B cell (primary cell): ENCODE data around the gene SOX13. TPM values are rescaled to one million over a fixed set of nuclear protein-coding genes. Genes with fewer than 3 reads are reported as not detected.

Experiments
- ATAC-seq: fragments of 200-7000 bp; cut with Tn5 transposase; one replicate; pipeline ENCODE4 v1.10.0; 2021; ENCODE audit warnings: low read depth, mild to moderate bottlenecking, moderate number of reproducible peaks, moderate library complexity
- CTCF ChIA-PET: fragments of 350-600 bp; sonication (Branson Sonifier 250); formaldehyde crosslinking; loops from one replicate; lab custom pipeline; 2021; ENCODE audit warnings: antibody characterized with exemption, inconsistent platforms; lab: Charles Lee
- POLR2A ChIA-PET: fragments of 350-600 bp; sonication (Branson Sonifier 250); formaldehyde crosslinking; loops from one replicate; lab custom pipeline; 2021; ENCODE audit warnings: antibody characterized with exemption; lab: Charles Lee
- DNase-seq: peaks from one replicate; pipeline ENCODE4 v3.0.0; 2013
- H2AFZ ChIP-seq: 2 replicates; pipeline ENCODE4 v1.6.1; 2012; ENCODE audit warnings: mild to moderate bottlenecking, low read depth, low read length; ENCODE audit not compliant: insufficient read depth, poor library complexity, severe bottlenecking
- H3K27ac ChIP-seq, 2 donors: 1 replicate in 1 of 2; 2 replicates in 1 of 2; pipeline ENCODE4 v1.5.1; 2012 to 2013; ENCODE audit warnings: low read length in 2 of 2, mild to moderate bottlenecking in 2 of 2, moderate library complexity in 1 of 2
- H3K27me3 ChIP-seq, 4 experiments: fragments of 200-600 bp in 1 of 4; sonication (generic) in 1 of 4; replicated peaks in 1 of 4; 1 replicate in 2 of 4; 2 replicates in 2 of 4; pipeline versions ENCODE4 v1.6.1 to v1.7.0; 2013 to 2016; ENCODE audit warnings: low read length in 3 of 4, mild to moderate bottlenecking in 2 of 4, mixed read lengths in 1 of 4, moderate library complexity in 1 of 4; ENCODE audit not compliant: insufficient read depth in 4 of 4, control insufficient read depth in 3 of 4; ENCODE audit errors: control extremely low read depth in 1 of 4
- H3K36me3 ChIP-seq, 2 experiments: replicated peaks in 1 of 2; 1 replicate in 1 of 2; 2 replicates in 1 of 2; pipeline versions ENCODE4 v1.6.1 to v1.7.1; 2013; ENCODE audit warnings: low read length in 1 of 2; ENCODE audit not compliant: insufficient read depth in 2 of 2, control insufficient read depth in 1 of 2; ENCODE audit errors: control extremely low read depth in 1 of 2, extremely low read depth in 1 of 2
- H3K4me1 ChIP-seq, 2 donors: fragments of 200-600 bp in 1 of 2; sonication (generic) in 1 of 2; 1 replicate in 1 of 2; 2 replicates in 1 of 2; pipeline versions ENCODE4 v1.5.1 to v1.6.1; 2013 to 2017; ENCODE audit warnings: low read length in 2 of 2; ENCODE audit not compliant: control insufficient read depth in 2 of 2, insufficient read depth in 2 of 2
- H3K4me2 ChIP-seq: replicated peaks from 2 replicates; pipeline ENCODE3; 2012; ENCODE audit warnings: mild to moderate bottlenecking, low read depth, low read length; ENCODE audit not compliant: poor library complexity, severe bottlenecking
- H3K4me3 ChIP-seq, 5 experiments: fragments of 200-600 bp in 1 of 5; sonication (generic) in 1 of 5; 1 replicate in 3 of 5; 2 replicates in 2 of 5; pipeline versions ENCODE4 v1.5.1 to v1.7.0; 2011 to 2016; ENCODE audit warnings: low read length in 4 of 5, mild to moderate bottlenecking in 4 of 5, low read depth in 2 of 5, control low read depth in 1 of 5, moderate library complexity in 1 of 5; ENCODE audit not compliant: insufficient read depth in 1 of 5; ENCODE audit errors: control extremely low read depth in 1 of 5, extremely low read depth in 1 of 5
- H3K79me2 ChIP-seq: fragments of 200-600 bp; sonication (generic); one replicate; pipeline ENCODE4 v1.6.0; 2016; ENCODE audit warnings: low read length; ENCODE audit not compliant: control insufficient read depth, insufficient read depth
- H3K9ac ChIP-seq: fragments of 200-600 bp; sonication (generic); 2 replicates; pipeline ENCODE4 v1.6.1; 2017; ENCODE audit warnings: mild to moderate bottlenecking, low read length, moderate library complexity
- H3K9me3 ChIP-seq, 3 donors: one replicate each; pipeline versions ENCODE4 v1.6.1 to v1.7.1; 2013; ENCODE audit warnings: low read length in 2 of 3; ENCODE audit not compliant: control insufficient read depth in 2 of 3, insufficient read depth in 1 of 3; ENCODE audit errors: control extremely low read depth in 1 of 3
- H4K20me1 ChIP-seq: 2 replicates; pipeline ENCODE4 v1.6.0; 2012; ENCODE audit warnings: mild to moderate bottlenecking, low read length; ENCODE audit not compliant: insufficient read depth, control insufficient read depth, poor library complexity, severe bottlenecking
- H3K27ac Mint-ChIP-seq: one replicate; pipeline ENCODE4 v1.8.0; 2021; ENCODE audit warnings: mixed read lengths
- H3K27me3 Mint-ChIP-seq: one replicate; pipeline ENCODE4 v1.8.0; 2021; ENCODE audit warnings: mixed read lengths
- H3K4me1 Mint-ChIP-seq: one replicate; pipeline ENCODE4 v1.8.0; 2021; ENCODE audit warnings: mixed read lengths
- H3K4me3 Mint-ChIP-seq: one replicate; pipeline ENCODE4 v1.8.0; 2021; ENCODE audit warnings: mixed read lengths
- H3K9me3 Mint-ChIP-seq: one replicate; pipeline ENCODE4 v1.8.0; 2022; ENCODE audit warnings: mixed read lengths; ENCODE audit not compliant: insufficient read depth
- CTCF ChIP-seq: fragments of 200-600 bp; IDR thresholded peaks from one replicate; pipeline ENCODE4 v1.8.0; 2022; ENCODE audit warnings: antibody characterized with exemption, mild to moderate bottlenecking
- EZH2 ChIP-seq: IDR thresholded peaks from 2 replicates; pipeline ENCODE4 v1.6.1; 2012; ENCODE audit warnings: borderline replicate concordance, low read depth, mild to moderate bottlenecking, moderate library complexity, low read length; ENCODE audit not compliant: insufficient read depth, poor library complexity, severe bottlenecking
- WGBS: methylation state at CpG from one replicate; pipeline ENCODE4 v1.1.5; 2013; ENCODE audit warnings: missing lambda C conversion rate; ENCODE audit not compliant: insufficient coverage; 5-methylcytosine and 5-hydroxymethylcytosine counted together
- intact Hi-C: fragments of 100-400 bp; cut with micrococcal nuclease; formaldehyde crosslinking; loops from one replicate; pipeline ENCODE4 v1.10.0; 2022
- polyA plus RNA-seq: library from polyadenylated mRNA; depleted of rRNA; stranded (reverse); fragments of >200 nt; gene quantifications from 2 replicates; pipeline ENCODE4 v1.2.3, GENCODE V29; 2012
- total RNA-seq, 2 donors: library from RNA; stranded (reverse); fragments of 120-200 nt in 1 of 2; gene quantifications; 1 replicate in 1 of 2; 2 replicates in 1 of 2; pipeline versions ENCODE4 v1.2.3 to v1.2.4, GENCODE V29; 2013 to 2022

The SOX13 gene
- total and polyA plus RNA-seq, 2 donors (not counting 1 experiment from before 2014, with no cell fraction given), result 0.15 to 1.3 TPM

GRCh38 chr1:204152310-204153044, 79.6 kb downstream of the SOX13 start:
- Histone ChIP-seq H3K9me3 (peaks cover 0 to 3% (median 0%) of the 10 kb centered on the region in 3 donors), H3K9ac (peak overlapping the region; percentile 59), H3K27ac (no peak overlapping the region), H3K27me3 (peaks cover 0 to 24% (median 7%) of the 10 kb centered on the region in 4 experiments), H4K20me1 (no peaks in the 10 kb centered on the region), H3K4me2 (peak overlapping the region; percentile 93), H3K79me2 (no peaks in the 10 kb centered on the region), H3K4me1 (peaks cover 12 to 14% of the 10 kb centered on the region in 2 donors), H2AFZ (peak overlapping the region; percentile 74), H3K36me3 (no peaks in the 10 kb centered on the region), H3K4me3 (peak overlapping the region in 4 of 5 experiments; percentile 28 to 71 (median 60))
- intact Hi-C loops, result no loop called here
- TF ChIP-seq CTCF (no peak), EZH2 (no peak)
- Mint-ChIP-seq H3K27me3 (peaks cover 45% of the 10 kb centered on the region), H3K9me3 (no peaks in the 10 kb centered on the region), H3K4me1 (peaks cover 8% of the 10 kb centered on the region), H3K27ac (no peak overlapping the region), H3K4me3 (peak overlapping the region; percentile 71)
- ATAC-seq (peak; percentile 7), DNase-seq (no peak)
- ChIA-PET POLR2A (no interaction called here), CTCF (interaction anchor here (0.8 to 1.2 kb wide), 3 partner anchors 15 to 211 kb away, joined by 3 to 4 read pairs (median 4); no protein-coding TSS in a partner anchor)
- 37% methylated on average over 19 of the region's 25 CpGs for WGBS

GRCh38 chr1:204153667-204154066, 80.8 kb downstream of the SOX13 start:
- DNase-seq, result no peak
- Histone ChIP-seq H3K79me2 (no peaks in the 10 kb centered on the region), H3K4me1 (peaks cover 12 to 14% of the 10 kb centered on the region in 2 donors), H3K4me2 (no peak overlapping the region), H3K27me3 (peaks cover 0 to 24% (median 7%) of the 10 kb centered on the region in 4 experiments), H2AFZ (no peak overlapping the region), H3K9me3 (peaks cover 0 to 3% (median 0%) of the 10 kb centered on the region in 3 donors), H3K36me3 (no peaks in the 10 kb centered on the region), H3K27ac (no peak overlapping the region), H4K20me1 (no peaks in the 10 kb centered on the region), H3K4me3 (no peak overlapping the region), H3K9ac (no peak overlapping the region)
- Mint-ChIP-seq H3K27me3 (peaks cover 53% of the 10 kb centered on the region), H3K27ac (no peak overlapping the region), H3K9me3 (no peaks in the 10 kb centered on the region), H3K4me1 (peaks cover 8% of the 10 kb centered on the region), H3K4me3 (peak overlapping the region; percentile 37)
- no peak for ATAC-seq
- TF ChIP-seq EZH2 (no peak), CTCF (no peak)
- WGBS, result 94% methylated on average over 4 of the region's 5 CpGs
- ChIA-PET CTCF (interaction anchor here (1.4 to 1.5 kb wide), 3 partner anchors 9 to 245 kb away, joined by 3 to 6 read pairs (median 4); no protein-coding TSS in a partner anchor), POLR2A (no interaction called here)
- intact Hi-C loops, result no loop called here
